ENCODE results near the gene RNF26.

Gene RNF26

DNA sequence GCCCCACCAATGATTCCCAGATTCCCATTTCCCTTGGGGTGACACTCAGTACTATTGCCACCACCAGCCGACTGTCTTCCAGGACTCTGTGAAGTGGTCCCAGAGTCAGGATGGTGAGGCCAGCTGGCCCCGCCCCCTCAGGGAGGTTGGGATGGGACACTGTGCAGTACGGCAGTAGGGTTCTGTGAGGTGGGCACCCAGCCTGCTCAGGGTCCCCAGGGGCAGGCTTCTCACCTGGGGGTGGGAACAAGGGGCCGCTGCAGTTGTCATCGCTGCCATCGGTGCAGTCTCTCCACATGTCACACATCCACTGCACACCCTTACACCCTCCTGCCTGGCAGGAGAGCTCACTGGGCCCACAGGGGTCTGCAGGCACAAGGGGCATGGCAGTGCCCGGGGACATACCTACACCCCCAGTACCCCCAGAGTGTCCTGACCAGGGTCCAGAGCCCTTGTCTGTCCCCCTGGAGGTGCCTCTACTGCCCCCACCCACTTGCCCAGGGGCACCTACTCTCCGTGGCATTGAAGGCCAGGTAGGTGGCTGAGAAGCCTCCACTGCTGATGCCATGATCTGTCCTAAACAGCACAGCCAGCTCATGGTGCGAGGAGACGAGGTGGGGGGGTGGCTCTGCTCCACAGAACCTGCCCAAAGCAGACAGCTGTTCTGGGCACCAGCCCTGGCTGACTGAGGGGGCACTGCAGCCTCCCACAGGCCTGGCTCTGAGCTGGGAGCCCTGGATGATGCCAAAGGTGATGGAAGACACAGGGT lies 8.2 kb downstream of the RNF26 start:
- DNase-seq (ENCODE audit: low spot score), result no peak
- TF ChIP-seq, protein P1, sequence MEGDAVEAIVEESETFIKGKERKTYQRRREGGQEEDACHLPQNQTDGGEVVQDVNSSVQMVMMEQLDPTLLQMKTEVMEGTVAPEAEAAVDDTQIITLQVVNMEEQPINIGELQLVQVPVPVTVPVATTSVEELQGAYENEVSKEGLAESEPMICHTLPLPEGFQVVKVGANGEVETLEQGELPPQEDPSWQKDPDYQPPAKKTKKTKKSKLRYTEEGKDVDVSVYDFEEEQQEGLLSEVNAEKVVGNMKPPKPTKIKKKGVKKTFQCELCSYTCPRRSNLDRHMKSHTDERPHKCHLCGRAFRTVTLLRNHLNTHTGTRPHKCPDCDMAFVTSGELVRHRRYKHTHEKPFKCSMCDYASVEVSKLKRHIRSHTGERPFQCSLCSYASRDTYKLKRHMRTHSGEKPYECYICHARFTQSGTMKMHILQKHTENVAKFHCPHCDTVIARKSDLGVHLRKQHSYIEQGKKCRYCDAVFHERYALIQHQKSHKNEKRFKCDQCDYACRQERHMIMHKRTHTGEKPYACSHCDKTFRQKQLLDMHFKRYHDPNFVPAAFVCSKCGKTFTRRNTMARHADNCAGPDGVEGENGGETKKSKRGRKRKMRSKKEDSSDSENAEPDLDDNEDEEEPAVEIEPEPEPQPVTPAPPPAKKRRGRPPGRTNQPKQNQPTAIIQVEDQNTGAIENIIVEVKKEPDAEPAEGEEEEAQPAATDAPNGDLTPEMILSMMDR (IDR thresholded peaks at IDR 0.05; ENCODE audit: borderline replicate concordance, control extremely low read depth, extremely low read depth, insufficient read depth, missing control alignments), result no peak
- in situ Hi-C loops (cut with MboI; ENCODE audit: low sequenced_read_pairs, unreplicated experiment), result no loop called here

DNA sequence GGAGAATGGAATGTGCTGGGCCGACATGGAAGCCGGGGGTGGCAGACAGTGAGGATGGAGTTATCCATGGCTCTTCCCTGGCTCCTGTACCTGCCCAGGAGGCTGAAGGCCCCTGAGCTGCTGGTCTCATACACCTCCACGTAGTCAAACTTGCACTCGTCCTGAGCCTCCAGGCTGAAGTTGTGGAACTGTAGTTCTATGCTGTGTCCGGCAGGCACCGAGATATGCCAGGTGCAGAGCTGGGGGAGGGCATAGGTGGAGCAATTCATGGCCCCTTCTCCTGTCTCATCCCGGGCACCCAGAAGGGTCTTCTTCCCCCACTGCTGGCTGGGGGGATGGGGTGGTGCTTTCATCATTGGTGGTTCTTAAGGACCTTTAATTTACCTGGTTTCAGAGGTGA lies 9.4 kb downstream of the RNF26 start:
- TF ChIP-seq, protein P1 (IDR thresholded peaks at IDR 0.05; ENCODE audit: borderline replicate concordance, control extremely low read depth, extremely low read depth, insufficient read depth, missing control alignments), result no peak
- in situ Hi-C loops (cut with MboI; ENCODE audit: low sequenced_read_pairs, unreplicated experiment), result no loop called here
- no peak for DNase-seq (ENCODE audit: low spot score)

DNA sequence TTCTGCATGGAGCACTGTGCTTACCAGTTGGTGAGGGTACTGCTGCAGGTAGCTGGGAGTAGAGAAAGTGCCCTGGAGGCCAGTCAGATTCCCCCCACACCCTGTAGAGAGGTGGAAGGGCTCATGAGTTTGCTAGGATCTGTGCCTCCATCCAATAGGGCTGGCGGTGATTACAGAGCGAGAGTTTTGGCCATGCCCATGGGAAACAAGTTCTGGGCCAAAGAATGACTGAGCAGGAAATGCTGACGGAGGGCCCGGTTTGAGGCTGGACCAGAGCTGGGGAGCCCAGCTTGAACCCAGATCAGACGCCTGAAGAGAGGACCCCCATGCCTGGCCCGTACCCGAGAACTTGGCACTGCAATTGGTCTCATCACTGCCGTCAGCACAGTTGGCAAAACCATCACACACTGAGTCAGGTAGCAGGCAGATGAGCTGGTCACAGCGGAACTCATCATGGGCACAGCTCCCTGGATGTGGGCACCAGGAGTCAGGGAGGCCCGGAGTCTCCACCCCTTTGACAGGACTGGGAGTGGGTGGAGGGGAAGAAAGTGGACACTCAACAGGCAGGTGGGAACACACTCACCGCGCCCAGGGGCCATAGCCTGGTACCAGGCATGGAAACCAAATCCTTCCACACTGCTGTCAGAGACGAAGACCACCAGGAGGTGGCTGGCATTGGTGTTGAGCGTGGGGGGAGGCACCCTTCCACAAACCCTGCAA lies 10.1 kb downstream of the RNF26 start:
- in situ Hi-C loops (cut with MboI; ENCODE audit: low sequenced_read_pairs, unreplicated experiment), result no loop called here
- TF ChIP-seq, protein P1 (IDR thresholded peaks at IDR 0.05; ENCODE audit: borderline replicate concordance, control extremely low read depth, extremely low read depth, insufficient read depth, missing control alignments), result no peak
- no peak for DNase-seq (ENCODE audit: low spot score)

DNA sequence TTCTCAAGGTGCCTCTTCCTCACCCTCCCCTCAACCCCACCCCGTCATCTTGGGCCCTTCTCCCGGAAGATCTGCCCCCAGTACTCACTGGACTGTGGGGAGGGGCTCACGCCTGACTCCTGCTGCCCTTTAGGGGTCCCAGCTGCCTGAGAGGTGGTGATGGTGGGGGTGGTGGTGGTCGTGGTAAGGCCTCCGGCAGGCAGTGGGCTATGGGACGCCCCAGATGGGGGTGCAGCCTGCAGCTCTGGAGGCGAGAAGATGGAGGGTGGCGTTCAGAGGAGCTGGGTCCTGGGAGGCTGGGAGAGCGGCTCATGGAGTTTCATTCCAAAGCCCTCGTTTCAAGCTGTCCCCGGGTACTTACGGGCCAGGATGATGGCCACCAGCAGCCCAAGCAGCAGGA lies 11.4 kb downstream of the RNF26 start:
- TF ChIP-seq, protein P1 (IDR thresholded peaks at IDR 0.05; ENCODE audit: borderline replicate concordance, control extremely low read depth, extremely low read depth, insufficient read depth, missing control alignments), result no peak

DNA sequence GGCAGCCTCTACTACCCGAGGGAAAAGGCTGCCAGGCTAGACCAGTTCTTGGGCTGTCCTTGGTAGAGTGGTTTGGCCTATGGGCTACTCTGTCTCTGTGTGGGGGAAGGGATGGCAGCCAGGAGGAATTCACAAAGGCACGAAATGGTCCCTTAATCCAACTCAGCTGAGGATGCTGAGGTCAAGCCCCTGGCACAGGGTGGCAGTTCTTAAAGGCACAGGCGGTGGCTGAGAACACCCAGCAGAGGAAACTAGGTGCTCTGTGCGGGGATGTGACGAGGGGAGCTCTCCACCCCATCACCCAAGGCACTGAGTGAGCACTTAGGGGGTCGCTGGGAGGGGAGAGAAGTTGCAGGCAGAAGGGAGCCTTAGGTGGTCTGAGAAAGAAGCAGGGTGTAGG lies 12.3 kb downstream of the RNF26 start, which contains the start of gene MFRP:
Gene MFRP, minus strand, starts transcription at position 101 of the 400 bp plus-strand sequence. CDS start 192 bp downstream, outside the sequence.
- TF ChIP-seq, protein P1 (IDR thresholded peaks at IDR 0.05; ENCODE audit: borderline replicate concordance, control extremely low read depth, extremely low read depth, insufficient read depth, missing control alignments), result no peak
- in situ Hi-C loops (cut with MboI; ENCODE audit: low sequenced_read_pairs, unreplicated experiment), result no loop called here
- DNase-seq (ENCODE audit: low spot score), result no peak

More for the DNA sequence above, 11.4 kb downstream of the RNF26 start:
- in situ Hi-C loops (cut with MboI; ENCODE audit: low sequenced_read_pairs, unreplicated experiment), result no loop called here
- DNase-seq (ENCODE audit: low spot score), result no peak

DNA sequence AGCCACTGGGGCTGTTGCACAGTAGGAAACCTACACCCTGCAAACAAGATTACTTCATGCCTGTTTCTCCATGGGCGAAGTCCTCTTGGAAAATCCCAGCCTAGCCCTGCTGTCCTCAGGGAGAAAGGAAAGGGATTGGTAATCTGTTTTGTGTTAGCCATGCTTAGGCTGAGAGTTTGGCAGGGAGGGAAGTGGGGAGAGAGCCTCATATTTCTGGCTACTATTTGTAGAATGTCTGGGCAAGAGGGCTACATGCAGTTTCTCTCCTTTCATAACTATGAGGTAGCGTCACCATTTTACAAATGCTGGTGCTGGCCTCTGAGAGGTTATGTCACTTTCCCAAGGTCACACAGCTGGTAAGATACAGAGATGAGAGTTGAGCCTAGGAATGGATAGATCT lies 12.9 kb downstream of the RNF26 start:
- DNase-seq (ENCODE audit: low spot score), result no peak
- TF ChIP-seq, protein P1 (IDR thresholded peaks at IDR 0.05; ENCODE audit: borderline replicate concordance, control extremely low read depth, extremely low read depth, insufficient read depth, missing control alignments), result no peak
- in situ Hi-C loops (cut with MboI; ENCODE audit: low sequenced_read_pairs, unreplicated experiment), result no loop called here

All from GM13976 (cell line).